ENCODE data around the gene PRKRIP1. TPM values are rescaled to one million over a fixed set of nuclear protein-coding genes. Genes with fewer than 3 reads are reported as not detected.
A peak's percentile ranks its signal among the peaks of the same experiment; 100 is the strongest.

The PRKRIP1 gene
- total RNA-seq, 4 donors from 2014 or later = 24.8 to 97.3 (median 33.6) TPM

GRCh38 chr7:102390697-102391484, 5.3 kb upstream of the PRKRIP1 start:
- Histone ChIP-seq H3K4me3 (no peak overlapping the region), H3K36me3 (no peaks in the 10 kb centered on the region), H3K27ac (no peak overlapping the region), H3K9me3 (no peaks in the 10 kb centered on the region), H3K4me1 (peaks cover 0 to 8% (median 6%) of the 10 kb centered on the region in 4 donors), H3K27me3 (no peaks in the 10 kb centered on the region)
- intact Hi-C loops (cut with DNase I; ENCODE audit: low total_unique reads) = loop anchor here (2.0 kb wide), 1 partner anchor 110 kb away; no protein-coding TSS in a partner anchor
- WGBS, 2 donors (ENCODE audit: low coverage in 1 of 2) = 77 to 92% methylated on average over 6 to 9 of the region's 12 CpGs
- TF ChIP-seq EP300 (IDR thresholded peaks at IDR 0.05; ENCODE audit: low read depth) (no peak), CTCF (IDR thresholded peaks at IDR 0.05) (peak; percentile 91 to 93 (median 92)), POLR2AphosphoS5 (IDR thresholded peaks at IDR 0.05) (peak in 2 of 3 donors; percentile 8 to 13), POLR2A (IDR thresholded peaks at IDR 0.05) (no peak)
- DNase-seq = peak; percentile 90
- in situ Hi-C loops (cut with MboI; ENCODE audit: low pct_ligation_motif_present in 1 of 4, low pct_unique_long_range_greater_than_20kb in 1 of 4, low sequenced_read_pairs in 3 of 4) = loop anchor here (5.0 to 25.0 kb wide), 3 partner anchors 106 to 854 kb away; partner anchors contain the start of gene SH2B2 (in 2 of the 4)

GRCh38 chr7:102392330-102392729, 3.8 kb upstream of the PRKRIP1 start:
- no peak overlapping the region for H3K27ac ChIP-seq
- WGBS, 2 donors (ENCODE audit: low coverage in 1 of 2) = 93% methylated on average over 1 of the region's 1 CpG; no CpG with 5 or more reads in 1 of the 2 donors
- DNase-seq = no peak
- no peaks in the 10 kb centered on the region for H3K27me3 ChIP-seq
- no peaks in the 10 kb centered on the region for H3K9me3 ChIP-seq
- peaks cover 4 to 14% (median 12%) of the 10 kb centered on the region in 4 donors for H3K4me1 ChIP-seq
- H3K4me3 ChIP-seq = no peak overlapping the region
- in situ Hi-C loops (cut with MboI; ENCODE audit: low pct_ligation_motif_present in 1 of 4, low pct_unique_long_range_greater_than_20kb in 1 of 4, low sequenced_read_pairs in 3 of 4) = loop anchor here (5.0 to 25.0 kb wide), 3 partner anchors 108 to 855 kb away; partner anchors contain the start of gene SH2B2 (in 2 of the 4)
- TF ChIP-seq POLR2AphosphoS5 (IDR thresholded peaks at IDR 0.05) (no peak), CTCF (IDR thresholded peaks at IDR 0.05) (no peak), POLR2A (IDR thresholded peaks at IDR 0.05) (no peak), EP300 (IDR thresholded peaks at IDR 0.05; ENCODE audit: low read depth) (no peak)
- no peaks in the 10 kb centered on the region for H3K36me3 ChIP-seq
- intact Hi-C loops (cut with DNase I; ENCODE audit: low total_unique reads) = no loop called here

- Histone ChIP-seq H3K4me1 (peaks cover 4 to 20% (median 14%) of the 10 kb centered on the region in 4 donors), H3K4me3 (no peak overlapping the region), H3K27me3 (no peaks in the 10 kb centered on the region), H3K9me3 (no peaks in the 10 kb centered on the region), H3K27ac (no peak overlapping the region), H3K36me3 (no peaks in the 10 kb centered on the region)
- intact Hi-C loops (cut with DNase I; ENCODE audit: low total_unique reads) (no loop called here), in situ Hi-C loops (cut with MboI; ENCODE audit: low pct_ligation_motif_present in 1 of 4, low pct_unique_long_range_greater_than_20kb in 1 of 4, low sequenced_read_pairs in 3 of 4) (loop anchor here (5.0 to 25.0 kb wide), 3 partner anchors 109 to 856 kb away; partner anchors contain the start of gene SH2B2 (in 2 of the 4))
- TF ChIP-seq CTCF (IDR thresholded peaks at IDR 0.05) (no peak), POLR2AphosphoS5 (IDR thresholded peaks at IDR 0.05) (no peak), POLR2A (IDR thresholded peaks at IDR 0.05) (no peak), EP300 (IDR thresholded peaks at IDR 0.05; ENCODE audit: low read depth) (no peak)
- 88 to 94% methylated on average over 5 to 9 of the region's 9 CpGs for WGBS, 2 donors (ENCODE audit: low coverage in 1 of 2)
- DNase-seq = no peak
Measured at GRCh38 chr7:102393467-102393866, 2.7 kb upstream of the PRKRIP1 start.

GRCh38 chr7:102395592-102395872, 631 bp upstream of the PRKRIP1 start:
- H3K27ac ChIP-seq = peak overlapping the region; percentile 79 to 95 (median 85)

More at GRCh38 chr7:102395592-102395872, 631 bp upstream of the PRKRIP1 start:
- peaks cover 4 to 20% (median 14%) of the 10 kb centered on the region in 4 donors for H3K4me1 ChIP-seq
- 8 to 35% methylated on average over 2 to 9 of the region's 9 CpGs for WGBS, 2 donors (ENCODE audit: low coverage in 1 of 2)
- H3K9me3 ChIP-seq = no peaks in the 10 kb centered on the region
- H3K36me3 ChIP-seq = peaks cover 0 to 14% (median 1%) of the 10 kb centered on the region in 4 donors
- in situ Hi-C loops (cut with MboI; ENCODE audit: low pct_ligation_motif_present in 1 of 4, low pct_unique_long_range_greater_than_20kb in 1 of 4, low sequenced_read_pairs in 3 of 4) = loop anchor here in 3 of 4 donors (10.0 to 25.0 kb wide), 2 partner anchors 111 to 858 kb away; partner anchors contain the start of gene SH2B2 (in 2 of the 3)
- intact Hi-C loops (cut with DNase I; ENCODE audit: low total_unique reads) = no loop called here
- H3K27me3 ChIP-seq = no peaks in the 10 kb centered on the region
- no peak for DNase-seq
- peak overlapping the region; percentile 34 to 97 (median 83) for H3K4me3 ChIP-seq
- TF ChIP-seq POLR2A (IDR thresholded peaks at IDR 0.05) = no peak
